Measurements from ENCODE around the gene FAR2.
"Not testable (repeated sequence)": the region's sequence is repeated elsewhere in the genome, so short reads cannot be mapped to it uniquely, and the experiment has no call there.

The FAR2 gene

DNA sequence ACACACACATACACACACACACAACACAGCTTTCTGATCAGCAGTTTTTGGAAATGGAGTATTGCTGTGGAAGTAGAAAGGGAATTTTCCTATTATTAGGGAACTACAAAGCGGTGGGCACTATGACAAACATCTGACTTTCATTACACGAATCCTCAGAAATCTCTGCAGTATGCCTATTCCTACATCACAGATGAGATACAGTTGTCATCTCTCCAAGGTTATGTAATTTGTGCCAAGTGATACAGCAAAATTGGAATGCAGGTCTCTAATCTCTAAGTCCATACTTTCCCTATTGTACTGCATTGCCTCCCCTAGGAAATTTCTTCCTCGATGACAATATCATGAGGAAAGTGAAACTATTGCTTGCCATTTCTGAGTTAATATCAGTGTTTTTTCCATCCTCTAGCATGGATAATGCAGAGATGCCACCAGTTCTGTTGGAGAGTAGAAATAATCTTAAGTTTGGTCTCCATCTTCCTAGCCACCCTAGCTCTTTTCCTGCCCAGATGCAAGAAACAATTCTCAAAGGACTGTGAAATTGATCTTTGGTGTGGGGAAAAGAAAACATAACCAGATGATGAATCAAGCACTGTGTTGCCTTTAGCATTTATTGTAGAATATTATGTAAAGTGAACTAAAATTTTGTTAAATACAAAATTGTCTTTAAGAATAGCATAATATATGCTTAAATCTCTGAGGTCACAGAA, 137.2 kb downstream of the FAR2 start:
- no peak for DNase-seq

DNA sequence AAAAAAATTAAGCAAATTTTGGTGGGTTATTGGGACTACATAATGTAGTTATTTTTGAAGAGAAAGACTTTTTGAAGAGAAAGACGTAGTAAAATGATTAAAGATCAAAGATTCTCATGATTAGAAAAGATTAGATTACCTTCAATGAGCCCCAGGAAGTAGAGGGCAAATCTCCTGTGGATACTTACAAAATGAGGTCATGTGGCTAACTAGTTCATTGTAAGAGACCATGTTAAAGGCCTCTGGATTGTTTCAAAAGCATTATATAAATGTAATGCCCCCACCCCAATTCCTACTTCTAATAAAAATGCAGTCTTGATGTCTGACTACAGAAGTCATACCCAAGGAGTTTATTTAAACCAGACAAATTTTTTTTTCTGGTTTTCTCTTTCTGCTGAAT, 138.5 kb downstream of the FAR2 start:
- no peak for DNase-seq

DNA sequence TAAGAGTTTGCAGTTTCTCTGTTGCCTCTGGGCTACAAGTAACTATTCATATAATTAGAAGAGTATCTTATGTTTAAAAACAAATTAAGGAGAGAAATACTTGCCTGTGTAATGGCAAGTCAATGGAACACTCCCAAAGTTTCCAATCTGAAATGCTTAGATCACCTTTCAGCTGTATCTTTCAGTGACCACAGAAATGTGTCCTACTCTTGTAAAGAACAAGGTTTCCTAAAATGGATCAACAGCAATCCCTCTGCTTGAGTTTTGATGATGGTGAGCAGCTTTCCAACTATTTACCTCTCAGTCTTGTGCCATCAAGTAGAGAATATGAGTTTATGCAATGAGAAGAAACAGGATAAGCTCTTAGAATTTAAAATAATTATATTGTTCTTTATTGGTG, 139.0 kb downstream of the FAR2 start:
- no peak for DNase-seq

DNA sequence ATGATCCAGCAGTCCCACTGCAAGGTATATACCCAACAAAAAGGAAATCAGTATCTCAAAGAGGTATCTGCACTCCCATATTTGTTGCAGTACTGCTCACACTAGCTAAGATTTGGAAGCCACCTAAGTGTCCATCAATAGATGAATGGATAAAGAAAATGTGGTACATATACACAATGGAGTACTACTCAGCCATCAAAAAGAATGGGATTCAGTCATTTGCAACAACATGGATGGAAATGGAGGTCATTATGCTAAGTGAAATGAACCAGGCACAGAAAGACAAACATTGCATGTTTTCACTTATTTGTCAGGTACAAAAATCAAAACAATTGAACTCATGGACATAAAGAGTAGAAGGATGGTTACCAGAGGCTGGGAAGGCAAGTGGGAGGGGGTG, 141.4 kb downstream of the FAR2 start:
- DNase-seq, result not testable (repeated sequence)

DNA sequence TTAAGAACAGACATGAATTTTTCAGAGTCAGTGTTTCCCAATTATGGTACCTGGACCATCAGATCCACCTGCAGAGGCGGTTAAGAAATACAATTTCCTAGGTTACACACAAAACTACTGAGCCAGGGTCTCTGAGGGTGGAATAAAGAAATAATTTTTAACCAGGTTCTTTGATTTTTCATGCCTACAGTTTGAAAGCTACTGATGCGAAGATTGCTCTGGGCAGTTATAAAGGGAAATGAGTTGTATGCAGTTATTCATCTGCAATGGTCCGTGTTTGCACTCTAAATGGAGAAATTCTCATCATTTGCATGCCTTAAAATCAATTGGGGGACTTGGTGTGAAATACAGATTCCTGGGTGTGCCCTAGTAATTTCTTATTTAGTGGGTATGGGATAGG, 142.1 kb downstream of the FAR2 start:
- DNase-seq, result no peak

DNA sequence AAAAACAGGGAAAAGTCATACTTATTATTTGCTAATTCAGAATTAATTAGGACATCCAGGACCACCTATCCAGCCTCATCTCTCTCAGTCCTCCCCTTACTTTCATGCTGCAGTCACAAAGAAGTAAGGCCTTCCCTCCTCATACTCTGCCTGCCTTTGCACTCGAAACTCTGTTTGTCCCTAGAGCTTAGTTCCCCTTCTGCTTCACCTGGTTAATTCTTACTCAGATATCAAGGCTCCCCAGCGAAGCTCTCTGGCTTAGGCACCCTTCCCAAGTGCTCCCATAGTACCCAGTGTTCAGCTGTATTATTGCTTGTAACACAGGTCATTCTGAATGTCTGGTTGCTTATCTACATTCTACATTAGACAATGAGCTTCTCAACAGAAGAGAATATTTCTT, 150.6 kb downstream of the FAR2 start:
- DNase-seq, result no peak

DNA sequence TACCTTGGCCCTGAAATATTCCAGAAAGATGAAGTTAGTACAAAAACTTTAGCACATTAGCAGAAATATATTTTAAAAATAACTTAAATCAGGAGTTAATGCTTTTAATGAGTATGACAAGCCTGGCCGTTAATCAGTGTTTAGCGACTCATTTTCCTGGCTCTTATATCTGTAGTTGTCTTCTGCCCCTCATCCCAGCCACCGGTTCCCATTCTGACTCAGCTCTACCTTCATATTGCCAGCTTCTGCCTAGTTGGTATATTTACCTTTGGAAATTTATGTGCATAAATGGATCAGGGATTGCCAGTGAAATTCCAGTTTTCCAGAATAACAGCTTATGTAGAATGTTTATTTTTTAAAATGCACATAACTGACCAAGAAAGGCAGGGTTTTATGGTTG, 152.0 kb downstream of the FAR2 start:
- DNase-seq, result no peak

DNA sequence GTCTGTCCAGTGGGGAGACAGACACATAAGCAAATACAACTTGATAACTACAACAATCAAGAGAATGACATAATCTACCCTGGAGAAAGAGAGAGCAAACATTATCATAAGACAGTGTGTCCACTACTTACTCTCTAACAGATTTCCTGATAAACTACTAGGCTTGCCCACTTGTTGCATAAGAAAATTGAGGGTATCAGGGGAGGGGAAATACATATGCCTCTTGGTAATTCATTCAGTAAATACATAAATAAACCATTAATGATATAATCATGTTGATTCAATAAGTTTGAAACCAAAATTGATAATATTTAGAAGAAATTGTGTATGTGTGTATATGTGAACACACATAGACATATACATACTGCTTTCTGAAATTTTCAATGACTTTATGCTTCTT, 155.3 kb downstream of the FAR2 start:
- no peak for DNase-seq

DNA sequence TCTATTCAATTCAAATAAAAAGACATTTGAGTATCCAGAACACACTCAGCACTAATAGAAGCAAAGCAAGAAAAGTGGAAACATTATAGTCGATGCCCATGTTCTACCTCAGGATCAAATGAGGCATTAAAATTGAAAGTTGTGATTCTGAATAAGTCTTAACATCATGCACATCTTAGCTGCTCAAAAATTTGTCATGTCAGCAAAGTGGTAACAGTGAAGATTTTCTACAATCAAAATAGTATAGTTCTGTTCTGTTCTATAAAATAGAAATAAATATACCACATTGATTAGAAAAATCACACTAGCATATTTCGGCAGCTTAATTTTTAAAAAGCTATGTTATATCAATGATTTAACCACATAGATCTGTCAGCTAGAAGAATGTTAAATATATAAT, 157.2 kb downstream of the FAR2 start:
- no peak for DNase-seq

DNA sequence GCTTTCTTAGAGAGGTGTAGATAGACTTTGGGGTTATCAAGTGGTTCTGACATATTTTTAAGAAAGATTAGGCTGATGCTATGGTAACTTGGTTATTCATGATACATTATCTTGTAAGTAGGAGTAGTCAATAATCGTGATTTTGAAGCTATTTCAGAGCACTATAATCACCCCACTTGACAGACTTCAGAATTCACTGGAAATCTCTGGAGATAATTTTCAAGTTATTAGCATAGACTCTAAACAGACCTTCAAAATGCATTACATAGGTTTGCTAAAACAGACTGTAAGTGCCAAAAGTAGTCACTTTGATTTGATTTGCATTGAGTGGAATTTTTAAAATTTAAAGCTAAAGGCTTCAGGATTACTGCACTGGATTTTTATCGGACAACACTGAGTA, 157.6 kb downstream of the FAR2 start:
- no peak for DNase-seq

DNA sequence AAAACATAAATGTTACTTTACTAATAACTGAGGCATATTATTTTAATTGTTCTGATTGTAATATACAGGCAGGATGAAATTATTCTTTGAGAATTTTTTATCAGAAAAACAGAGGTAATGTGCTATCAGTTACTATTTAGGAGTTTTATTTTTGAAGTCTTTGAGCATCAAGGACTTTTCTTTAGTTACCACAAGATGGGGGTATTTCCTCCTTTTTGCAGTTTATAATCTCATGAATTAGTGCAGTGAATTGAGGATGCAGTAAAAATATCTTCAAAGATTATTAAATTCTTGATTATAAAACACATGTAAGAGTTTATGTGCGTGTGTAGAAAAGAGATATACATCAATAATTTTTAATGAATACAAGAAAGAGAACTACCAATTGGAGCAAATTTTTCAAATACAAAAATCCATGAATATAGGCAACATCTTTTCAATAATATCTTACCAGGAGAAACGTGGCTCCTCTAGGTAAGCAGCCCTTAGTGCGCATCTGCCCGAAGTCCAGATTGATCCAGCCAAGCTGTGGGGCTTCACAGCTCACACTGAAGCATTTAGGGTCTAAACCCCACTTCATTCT, 160.3 kb downstream of the FAR2 start:
- peak; percentile 15 for DNase-seq

DNA sequence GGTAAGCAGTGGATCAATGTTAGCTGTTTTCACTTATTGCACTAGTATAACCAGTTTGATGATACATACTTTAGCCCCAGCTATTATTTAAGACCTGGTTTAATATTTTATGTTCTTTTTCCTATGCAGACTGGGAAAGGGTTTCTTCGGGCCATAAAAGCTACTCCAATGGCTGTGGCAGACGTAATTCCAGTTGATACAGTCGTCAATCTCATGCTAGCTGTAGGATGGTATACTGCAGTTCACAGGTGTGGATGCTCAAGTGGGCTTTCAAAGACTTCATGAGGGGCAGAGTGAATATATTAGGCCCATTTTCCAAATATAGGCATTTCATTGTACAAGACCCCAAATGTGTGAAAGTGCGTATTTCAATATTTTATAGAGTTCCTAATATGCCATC, 161.8 kb downstream of the FAR2 start:
- DNase-seq, result no peak

DNA sequence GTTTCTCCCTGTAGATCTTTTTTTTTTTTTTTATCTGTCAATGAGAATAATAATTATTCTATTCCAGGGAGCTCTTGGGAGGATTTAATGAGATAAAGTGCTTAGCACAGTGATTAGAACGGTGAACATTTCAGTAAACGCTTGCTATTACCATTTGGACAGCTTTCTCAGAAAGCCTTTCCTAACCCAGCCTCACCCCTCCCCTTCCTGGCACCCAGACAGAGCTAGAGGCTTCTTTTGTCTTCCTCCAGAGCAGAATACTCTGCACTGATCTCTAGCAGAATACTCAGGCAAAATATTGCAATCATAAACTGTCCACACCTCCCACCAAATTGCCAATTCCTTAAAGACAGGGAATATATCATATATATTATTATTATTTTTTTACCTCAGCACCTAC, 165.3 kb downstream of the FAR2 start:
- DNase-seq, result no peak

DNA sequence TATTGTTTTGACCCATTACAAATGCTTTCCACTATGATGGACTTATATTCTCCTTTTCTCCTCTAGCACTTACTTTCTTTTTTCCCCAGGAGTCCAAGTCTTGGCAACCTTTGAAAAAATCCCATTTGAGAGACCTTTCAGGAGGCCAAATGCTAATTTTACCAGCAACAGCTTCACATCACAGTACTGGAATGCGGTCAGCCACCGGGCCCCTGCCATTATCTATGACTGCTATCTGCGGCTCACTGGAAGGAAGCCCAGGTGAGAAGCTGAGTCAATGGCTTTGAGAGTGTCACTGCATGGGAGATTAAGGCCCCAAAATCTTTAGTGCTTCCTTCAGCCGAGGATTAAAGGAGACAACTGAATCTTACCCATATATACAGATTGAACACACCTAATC, 167.7 kb downstream of the FAR2 start:
- DNase-seq, result no peak

DNA sequence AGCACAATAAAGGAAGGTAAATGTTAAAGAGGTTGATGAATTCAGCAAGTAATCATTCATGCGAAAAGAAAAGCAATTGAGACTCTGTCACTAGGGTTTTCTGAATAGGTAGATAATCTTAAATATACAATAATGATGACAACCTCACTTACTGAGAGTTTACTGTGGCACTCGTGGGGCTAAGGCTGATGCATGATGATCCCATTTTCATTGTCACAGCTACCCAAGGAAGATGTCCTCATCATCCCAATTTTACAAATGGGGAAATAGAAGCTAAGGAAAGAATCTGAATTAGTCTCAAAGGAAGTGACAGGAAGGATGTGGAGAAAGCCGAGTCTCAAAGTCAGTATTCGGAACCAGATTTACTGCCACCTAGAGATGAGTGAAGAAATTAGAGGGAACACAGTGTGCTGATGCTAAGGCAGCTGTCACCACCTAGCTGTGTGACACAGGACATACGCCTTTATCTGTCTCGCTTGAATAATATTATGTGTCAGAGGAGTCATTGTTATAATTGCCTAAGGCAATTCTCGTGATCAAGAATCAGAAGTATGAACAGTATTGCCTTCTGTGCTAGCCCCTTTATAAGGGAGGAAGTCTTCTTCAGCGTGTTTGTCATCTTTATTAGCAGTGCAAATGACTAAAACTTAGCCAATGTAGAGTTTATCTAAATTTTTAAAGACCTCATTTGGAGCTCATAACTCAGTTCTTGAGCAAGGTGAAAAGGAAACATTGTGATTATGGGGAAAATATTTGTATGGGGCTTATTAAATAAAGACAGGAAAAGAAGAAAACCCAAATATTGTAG, 168.7 kb downstream of the FAR2 start:
- peak; percentile 83 for DNase-seq

DNA sequence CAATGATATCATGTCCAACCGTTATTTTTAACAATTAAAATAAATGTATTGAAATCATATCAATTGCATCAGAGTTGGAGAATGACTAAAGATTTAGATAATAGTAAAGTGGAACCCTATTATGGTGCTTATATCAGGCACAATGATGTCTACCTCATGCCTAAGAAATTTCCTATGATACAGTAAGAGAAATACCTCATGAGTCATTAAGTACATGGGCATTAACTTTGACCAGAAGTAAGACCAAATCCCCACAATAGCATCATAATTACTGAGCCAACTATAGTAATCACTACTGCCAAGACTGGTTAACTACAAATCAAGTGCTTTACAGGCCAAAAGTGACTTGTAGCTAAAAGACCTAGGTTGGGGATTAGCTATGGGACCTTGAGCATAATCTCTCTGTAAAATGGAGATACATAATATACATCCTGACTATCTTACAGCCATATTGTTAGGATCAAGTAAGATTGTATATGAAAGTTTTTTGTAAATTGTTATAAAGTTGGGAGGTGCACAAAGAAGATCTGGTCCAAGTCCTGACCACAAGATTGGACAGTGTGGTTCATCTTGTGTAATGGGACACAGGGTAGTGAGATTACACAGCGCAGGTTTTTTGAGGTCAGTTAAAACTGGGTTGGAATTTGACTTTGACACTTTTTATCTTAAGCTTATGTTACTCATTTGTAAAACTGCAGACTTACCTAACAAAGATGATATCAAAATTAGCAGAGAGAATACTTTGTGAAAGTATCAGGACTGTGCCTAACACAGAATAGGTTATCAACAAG, 171.4 kb downstream of the FAR2 start:
- no peak for DNase-seq

DNA sequence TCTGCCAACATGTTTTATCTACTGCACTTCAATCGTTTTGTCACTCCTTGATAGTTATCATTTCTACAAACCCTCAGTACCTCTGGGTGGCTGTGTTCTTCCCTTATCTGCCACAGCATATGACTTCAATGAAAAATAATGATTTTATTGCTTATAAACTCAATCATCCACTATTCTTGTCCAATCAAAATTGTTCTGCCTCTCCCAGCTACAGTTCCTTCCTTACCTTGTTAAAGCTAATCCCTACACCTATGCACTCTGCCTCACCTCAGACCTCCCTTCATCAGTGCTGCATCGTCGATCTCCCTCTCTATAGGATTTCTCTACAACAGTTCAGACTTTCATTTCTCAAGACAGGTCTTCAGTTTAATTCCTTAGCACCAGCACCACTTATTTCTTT, 173.1 kb downstream of the FAR2 start:
- DNase-seq, result no peak

DNA sequence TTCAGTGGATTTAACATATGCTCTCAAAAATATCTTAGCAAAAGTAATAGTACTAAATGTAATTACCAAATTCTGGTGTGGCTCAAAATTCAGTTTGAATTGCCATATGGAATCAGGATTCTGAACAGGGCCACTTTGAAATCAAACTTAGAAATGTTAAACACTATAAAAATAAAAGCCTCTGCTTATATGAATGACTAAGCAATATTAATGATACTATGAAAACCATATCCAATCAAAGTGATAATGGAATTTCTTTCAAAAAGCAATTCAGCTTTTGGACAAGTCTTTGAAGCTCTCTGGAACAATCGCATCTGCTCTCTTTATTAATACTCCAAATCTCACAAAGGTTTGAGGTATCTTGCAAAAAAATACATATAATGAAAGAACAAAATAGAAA, 180.3 kb downstream of the FAR2 start:
- DNase-seq, result no peak

DNA sequence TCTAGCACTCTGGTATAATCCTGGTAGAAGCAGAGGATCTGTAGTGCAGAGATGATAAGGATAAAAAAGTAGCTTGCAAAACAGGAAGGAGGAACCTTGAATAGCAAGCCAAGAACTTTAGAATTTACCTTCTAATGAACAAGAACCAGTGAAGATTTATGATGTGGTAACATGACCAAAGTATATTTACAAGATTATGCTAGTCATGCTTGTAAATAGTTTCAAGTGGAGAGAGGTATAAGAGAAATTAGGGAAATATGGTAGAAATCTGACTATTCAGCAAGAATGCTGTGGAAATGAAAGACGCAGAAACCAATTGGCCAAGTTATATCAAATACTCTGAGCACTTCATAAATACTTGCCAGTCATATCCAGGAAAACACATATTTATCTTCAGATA, 184.1 kb downstream of the FAR2 start:
- no peak for DNase-seq

DNA sequence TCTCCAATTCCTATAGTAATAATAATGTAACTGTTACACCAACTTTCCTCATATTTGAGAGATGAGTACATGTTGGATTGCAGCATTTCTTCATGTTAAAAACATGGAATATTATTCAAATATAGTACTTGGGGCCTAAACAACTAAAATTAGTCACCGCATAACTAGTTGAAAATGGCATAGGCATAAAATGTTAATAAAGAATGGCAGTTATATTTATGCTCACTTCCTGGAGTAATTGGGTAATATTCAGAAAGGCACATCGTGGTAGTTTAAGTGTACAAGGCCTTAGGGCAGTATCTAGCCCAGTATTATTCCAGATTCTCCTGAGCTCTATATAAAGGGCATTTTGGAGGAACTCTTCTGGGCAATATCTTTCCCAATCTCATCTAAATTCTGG, 185.9 kb downstream of the FAR2 start:
- DNase-seq, result no peak

DNA sequence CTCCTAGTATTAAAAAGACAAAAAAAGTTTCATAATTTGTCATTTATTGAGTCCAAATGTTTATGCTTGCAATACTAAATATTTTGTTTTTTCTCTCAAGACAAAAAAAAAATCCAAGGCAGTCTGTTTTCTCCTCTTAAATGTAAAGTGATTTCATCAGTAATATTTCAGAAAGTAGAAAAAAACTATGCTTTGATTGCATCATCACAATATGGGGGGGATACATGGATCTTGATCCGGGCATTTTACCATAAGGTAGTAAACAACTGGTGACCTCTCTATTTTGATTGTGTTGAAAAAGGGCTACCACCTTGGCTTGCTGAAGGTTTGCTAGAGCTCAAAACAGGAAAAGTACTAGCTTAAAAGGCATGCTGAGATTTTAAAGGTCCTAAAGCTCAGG, 188.2 kb downstream of the FAR2 start:
- DNase-seq, result no peak

DNA sequence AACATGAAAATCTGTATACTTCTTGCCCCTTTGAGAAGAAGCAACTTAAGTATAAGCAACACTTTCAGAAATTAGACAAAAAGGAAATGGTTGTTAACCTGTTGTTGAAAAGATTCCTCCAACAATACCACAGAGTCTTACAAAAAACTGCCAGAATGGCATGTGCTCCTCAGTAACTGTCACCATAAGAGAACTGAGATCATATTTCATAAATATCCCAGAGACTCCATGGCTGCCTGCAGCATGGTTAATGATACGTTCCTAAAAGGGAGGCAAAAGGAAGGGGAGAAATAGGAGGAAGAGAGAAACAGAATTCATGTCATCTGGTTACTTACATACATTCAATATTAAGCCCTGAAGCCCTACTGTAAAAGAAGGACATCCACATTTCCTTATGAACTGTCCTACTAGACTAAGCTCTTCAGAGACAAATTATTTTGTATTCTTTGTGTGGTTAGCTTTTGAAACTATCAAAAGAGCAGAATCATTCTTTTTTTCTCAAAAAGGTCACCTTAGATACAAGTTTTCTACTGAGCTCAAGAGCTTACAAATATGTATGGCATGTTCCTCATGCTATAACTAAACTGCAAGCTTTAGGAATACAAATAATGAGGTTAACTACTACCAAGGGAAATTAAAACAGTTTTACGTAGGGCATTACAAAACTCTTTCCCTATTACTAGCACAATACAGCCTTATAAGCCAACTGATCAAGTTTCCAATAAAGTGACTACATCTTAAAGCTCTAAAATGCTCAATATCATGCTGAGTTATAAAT, 194.1 kb downstream of the FAR2 start:
- DNase-seq, result no peak

Measured in SHP77 treated with DMSO at 0.1 percent for 48 hours (cell line).